Hindlimb muscle (tissue), 1 donor: Measurements from ENCODE around the gene DAAM2. TPM values are rescaled to one million over a fixed set of nuclear protein-coding genes. Genes with fewer than 3 reads are reported as not detected.

Experiments used
- DNase-seq: peaks from one replicate; pipeline ENCODE4 v3.0.0-alpha.2; 2013
- polyA plus RNA-seq: library from polyadenylated mRNA; unstranded; fragments of 120-200 nt; gene quantifications from one replicate; pipeline ENCODE4 v1.2.1, GENCODE V29; 2013; ENCODE audit not compliant: insufficient read length

The DAAM2 gene
- polyA plus RNA-seq, 1 donor: 43.2 TPM

DNA sequence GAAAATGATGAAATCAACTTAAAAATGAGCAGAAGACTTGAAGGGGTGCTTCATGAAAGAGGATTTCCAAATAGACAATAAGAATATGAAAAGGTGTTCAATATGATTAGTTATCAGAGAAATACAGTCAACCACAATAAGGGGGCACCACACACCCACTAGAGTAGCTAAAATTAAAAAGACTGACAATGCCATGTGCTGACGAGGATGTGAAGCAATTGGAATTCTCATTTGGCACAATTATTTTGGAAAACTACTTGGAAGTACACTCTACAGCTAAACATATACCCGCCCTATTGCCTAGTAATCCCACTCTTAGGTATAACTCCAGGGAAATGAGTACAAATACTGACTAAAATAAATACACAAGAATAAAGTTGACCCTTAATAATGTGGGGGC, 97.1 kb downstream of the DAAM2 start:
- DNase-seq: no peak

DNA sequence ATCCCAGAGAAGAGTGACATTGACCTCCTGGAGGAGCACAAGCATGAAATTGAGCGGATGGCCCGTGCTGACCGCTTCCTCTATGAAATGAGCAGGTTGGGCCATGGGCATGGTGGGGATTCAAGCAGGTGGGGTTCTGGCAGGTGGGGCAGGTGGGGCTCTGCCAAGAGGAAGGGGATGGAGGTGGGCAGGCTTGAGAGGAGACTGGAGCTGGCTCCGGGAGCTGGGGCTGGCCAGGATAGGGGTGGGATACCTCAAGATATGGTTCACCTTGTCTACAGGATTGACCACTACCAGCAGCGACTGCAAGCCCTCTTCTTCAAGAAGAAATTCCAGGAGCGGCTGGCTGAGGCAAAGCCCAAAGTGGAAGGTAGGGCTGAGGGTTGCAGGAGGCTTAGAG, 99.2 kb downstream of the DAAM2 start:
- no peak for DNase-seq

DNA sequence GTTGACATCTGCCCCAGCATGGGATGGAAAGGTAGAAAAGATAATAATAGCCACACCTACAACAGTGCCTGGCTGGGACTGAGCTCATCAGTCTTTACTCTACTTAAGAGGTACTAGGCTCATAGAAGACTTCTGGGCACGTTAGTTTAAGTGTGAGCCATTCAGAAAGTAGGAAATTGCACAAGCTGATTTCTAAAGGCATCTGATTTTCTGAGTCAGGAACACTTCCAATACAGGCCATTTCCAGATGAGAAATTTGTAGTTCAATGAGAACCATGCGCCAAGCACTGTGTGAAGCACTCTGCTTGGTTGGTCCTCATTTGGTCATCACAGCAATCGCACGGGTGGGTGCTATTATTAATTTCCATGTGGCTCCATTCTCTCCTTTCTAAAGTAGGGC, 99.8 kb downstream of the DAAM2 start:
- no peak for DNase-seq

DNA sequence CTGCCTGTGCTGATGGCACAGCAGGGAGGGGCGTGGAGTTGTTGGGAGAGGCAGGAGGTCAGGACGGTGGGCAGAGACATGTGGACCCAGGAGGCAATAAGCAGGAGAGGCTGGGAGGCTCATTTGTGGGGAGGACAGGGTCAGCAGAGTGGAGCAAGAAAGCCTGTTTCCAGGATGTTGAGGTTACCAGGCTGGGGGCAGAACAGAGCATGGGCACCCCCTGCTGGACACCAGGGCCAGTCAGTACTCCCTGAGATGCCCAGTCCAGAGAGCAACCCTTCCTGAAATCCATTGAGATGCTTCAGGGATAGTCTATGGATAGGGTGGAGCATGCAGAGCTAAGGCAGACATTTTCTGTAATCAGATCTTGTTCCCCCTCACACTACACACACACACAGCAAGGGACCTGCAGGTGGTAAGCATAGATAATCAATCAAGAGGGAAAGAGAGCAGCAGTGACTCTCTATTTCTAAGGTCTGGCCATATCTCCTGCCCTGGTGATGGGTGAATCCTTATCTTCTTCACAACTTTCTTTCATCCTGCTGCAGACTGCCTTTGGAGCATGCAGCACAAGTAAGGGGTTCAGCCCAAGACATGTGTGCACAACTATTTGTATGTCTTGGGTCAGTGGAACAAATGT, 100.4 kb downstream of the DAAM2 start:
- peak; percentile 59 for DNase-seq

DNA sequence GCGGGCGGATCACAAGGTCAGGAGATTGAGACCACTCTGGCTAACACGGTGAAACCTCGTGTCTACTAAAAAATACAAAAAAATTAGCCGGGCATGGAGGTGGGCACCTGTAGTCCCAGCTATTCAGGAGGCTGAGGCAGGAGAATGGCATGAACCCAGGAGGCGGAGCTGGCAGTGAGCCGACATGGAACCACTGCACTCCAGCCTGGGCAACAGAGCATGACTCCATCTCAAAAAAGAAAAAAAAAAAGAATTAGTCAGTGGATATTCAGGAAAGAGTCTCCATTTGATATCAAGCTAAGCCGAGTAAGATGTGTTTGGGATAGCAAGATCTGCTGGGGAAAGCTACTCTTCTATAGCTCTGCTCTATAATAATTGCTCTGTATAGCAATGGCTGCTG, 101.1 kb downstream of the DAAM2 start:
- no peak for DNase-seq

DNA sequence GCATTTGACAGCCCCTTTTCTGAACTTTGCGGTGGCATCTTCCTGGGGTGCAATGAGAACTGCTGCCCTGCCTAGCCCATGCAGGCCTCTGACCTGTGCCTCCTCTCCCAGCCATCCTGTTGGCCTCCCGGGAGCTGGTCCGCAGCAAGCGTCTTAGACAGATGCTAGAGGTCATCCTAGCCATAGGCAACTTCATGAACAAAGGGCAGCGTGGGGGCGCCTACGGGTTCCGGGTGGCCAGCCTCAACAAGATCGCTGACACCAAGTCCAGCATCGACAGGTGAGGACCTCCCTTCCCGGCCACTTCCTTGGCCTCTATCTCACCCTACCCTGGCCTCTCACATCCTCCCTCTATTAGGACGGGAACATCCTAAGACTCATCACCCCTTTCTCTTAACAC, 104.5 kb downstream of the DAAM2 start:
- no peak for DNase-seq

DNA sequence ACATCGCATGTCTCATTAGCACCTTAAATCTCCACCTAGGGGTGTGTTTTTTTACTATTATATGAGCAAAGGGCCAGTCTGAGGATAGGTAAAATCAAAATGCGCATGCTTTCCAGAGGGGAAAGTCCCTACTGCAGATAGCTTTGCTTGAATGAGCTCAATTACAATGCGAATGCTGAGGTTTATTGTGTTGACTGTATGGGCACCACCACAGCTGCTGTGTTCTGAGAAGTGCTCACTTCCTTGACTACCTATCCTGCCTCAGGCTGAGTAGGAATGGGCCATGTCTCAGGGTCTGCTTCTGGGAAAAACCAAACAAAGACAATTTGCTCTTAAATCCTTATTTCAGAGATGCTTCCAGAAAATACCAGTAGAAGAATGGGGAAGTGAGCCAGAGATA, 105.5 kb downstream of the DAAM2 start:
- no peak for DNase-seq

DNA sequence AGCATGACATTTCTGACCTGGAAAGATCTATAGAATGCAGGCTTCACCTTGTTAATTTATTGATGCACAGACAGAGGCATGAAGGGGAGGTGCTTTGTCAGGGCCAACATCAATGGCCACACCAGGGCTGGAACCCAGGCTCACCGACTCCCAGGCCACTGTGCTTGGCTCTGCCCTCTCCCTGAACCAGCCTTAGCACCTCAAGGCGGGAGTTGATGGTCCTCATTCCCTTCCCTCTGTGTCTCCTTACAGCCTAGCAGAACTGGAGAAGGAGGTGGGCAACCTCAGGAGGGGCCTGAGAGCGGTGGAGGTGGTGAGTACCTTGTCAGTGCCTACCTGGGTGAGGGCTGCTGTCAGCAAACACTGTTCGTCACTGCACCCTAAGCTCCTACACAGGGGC, 106.4 kb downstream of the DAAM2 start:
- no peak for DNase-seq

DNA sequence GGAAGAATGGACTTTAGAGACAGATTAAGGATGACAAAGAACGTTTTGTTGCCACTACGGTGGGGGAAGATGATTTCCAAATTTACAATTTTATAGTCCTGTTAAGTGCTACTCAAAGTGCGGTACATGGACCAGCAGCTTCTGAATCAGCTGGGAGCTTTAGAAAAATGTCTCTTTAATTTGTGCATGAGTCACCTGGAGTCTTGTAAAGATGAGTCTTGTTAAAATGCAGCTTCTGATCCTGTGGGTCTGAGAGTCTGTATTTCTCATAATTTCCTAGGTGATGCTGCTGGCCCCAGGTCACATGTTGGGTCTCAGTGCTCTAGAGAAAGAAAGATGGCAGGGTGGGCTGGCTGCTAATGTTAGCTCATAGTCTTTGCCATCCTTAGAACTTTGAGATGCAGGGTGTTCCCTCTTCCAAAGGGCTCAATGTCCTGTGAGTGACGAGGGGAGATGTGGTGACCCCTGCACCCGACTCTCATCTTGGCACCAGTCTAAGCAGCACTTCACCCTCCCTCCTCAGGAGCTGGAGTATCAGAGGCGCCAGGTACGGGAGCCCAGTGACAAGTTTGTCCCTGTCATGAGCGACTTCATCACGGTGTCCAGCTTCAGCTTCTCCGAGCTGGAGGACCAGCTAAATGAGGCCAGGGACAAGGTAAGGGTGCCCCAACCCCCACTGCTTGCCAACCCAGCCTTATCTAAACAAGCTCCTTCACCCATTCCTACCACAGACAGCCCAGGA, 107.5 kb downstream of the DAAM2 start:
- no peak for DNase-seq

DNA sequence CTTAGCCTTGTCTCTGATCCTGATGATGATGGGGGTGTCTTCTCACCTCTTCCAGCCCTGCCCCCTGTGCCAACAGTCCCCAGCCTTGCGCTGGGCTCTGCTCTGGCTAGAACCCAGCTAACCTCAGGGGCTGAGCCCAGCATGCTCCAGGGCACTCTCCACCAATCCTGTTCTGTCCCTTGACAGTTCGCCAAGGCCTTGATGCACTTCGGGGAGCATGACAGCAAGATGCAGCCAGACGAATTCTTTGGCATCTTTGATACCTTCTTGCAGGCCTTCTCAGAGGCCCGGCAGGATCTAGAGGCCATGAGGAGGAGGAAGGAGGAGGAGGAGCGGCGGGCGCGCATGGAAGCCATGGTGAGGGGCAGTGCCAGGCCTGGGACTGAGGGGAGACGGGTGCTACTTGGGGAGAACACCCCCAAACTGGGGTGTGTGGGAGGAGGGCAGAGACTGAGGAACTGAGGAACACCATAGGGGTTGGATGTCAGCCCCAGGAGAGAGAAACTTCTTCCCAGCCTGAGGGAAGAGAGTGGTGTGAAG, 109.0 kb downstream of the DAAM2 start:
- no peak for DNase-seq

DNA sequence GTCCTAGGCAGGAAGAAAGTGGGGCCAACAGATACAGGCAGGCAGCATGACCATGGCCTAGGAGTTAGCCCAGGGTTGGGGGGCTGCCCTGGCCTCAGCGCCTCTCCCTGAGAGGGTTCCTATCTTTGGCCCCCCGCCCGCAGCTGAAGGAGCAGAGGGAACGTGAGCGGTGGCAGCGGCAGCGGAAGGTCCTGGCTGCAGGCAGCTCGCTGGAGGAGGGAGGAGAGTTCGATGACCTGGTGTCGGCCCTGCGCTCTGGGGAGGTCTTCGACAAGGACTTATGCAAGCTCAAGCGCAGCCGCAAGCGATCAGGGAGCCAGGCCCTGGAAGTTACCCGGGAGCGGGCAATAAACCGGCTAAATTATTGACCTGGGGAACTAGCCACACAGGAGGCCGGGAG, 109.5 kb downstream of the DAAM2 start:
- no peak for DNase-seq

DNA sequence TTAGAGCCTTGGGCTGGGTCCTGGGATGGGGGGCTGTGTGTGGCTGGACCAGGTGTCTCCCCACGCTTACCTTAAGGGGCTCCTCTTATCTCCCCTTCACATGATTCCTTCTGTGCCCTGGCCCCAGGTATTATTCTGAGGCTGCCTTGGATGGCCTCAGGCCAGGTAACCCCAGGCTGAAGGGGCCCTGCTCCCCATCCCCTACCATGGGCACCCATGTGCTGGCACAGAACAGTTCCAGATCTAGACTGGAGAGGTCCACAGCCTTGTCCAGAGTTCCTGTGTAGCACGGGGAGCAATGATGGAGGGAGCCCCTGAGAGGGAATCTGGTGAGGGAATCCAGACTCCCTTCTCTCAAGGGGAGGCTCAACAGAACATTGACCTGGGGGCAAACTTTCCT, 110.0 kb downstream of the DAAM2 start:
- no peak for DNase-seq

DNA sequence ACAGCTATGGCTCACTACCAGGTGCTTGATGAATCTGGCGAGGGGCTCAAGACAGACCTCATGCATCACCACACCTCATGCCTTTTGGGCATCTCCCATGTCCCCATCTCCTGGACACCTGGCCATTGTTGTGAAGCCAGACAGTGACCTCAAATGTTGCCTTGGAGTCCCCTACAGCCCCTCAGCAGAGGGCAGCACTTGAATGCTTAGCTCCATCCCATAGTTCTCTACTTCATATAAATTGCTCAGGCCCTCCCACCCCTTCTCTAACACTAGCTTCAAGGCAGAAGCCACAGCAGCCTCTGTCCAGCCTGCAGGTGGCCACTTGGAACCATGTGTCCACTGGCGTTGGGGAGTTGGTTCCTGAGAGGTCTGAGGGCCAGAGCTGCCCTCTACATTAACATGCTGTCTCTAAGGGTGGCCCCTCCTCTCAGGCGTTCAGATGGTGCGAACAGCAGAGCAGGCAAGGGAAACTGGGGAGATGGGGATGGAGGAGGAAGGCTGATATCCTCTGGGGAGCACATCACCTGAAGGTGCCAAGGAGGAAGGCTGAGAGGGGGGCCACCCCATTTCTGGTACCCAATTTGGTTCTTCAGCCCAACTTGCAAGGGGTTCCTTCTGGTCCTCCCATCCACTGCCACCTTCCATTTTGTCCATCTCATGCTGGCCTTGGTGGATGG, 110.8 kb downstream of the DAAM2 start:
- DNase-seq: no peak

DNA sequence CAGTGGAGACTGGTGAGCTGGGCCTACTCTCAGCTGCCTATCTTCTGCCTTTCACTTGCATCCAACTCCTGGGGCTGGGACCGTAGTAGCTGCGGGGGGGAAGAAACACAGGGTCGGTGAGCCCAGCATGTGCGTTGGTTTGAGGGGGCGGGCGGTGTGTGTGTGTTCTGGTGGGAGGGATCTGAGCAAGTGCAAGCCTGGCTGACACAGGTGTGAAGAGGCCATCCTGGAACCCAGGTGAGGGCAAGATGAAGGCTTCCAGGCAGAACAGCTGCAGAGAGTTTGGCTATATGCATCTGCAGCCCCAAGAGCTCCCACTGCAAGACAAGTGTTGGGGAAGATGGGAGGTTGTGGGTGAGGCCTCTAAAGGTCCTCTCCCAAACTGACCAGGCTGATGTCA, 111.5 kb downstream of the DAAM2 start:
- no peak for DNase-seq

DNA sequence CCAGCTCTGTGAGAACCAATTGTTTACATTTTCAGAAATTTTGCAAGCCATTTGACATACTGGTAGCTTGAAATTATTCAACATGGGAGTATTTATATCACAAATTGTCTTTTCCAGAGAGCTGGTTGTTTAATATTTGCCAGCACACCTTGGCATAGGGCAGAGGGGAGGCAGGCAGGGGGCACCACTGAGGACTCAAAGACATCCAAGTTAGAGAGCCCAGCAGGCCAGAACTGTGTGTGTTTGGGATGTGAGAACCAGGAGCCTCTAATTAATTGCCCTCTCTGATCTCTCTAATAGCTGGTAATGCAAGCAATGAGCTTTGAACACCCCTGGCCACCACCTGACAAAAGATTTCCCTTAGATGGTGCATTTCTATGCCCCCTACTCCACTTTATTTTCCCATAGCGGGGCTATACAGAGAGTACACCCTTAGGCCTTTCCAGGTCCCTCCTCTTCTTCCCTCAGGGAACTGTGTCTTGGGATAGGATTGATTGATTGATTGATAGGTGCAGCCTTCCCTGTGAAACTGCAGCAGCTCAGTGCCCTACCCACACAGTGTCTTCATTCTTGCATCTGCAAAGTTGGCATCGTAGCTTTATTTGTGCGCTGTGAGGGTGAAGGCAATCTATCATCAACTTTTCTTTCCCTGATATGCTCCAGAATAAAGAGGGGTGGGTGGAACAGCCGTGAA, 112.9 kb downstream of the DAAM2 start:
- no peak for DNase-seq

DNA sequence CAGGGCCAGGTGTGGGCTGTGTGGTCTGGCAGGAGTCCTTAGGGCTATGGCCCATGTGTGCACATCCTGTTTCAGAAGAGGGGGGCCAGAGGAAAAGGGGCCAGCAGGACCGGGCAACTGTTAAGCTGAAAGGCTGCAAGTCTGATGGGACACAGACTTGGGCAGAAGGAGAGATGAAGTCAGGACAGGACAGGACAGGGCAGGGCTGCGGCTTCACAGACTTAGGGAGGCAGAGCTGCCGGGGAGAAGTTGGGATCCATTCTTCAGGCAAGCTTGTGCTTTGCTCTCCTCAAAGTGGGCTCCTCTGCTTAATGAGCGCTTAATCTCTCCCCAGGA, 113.4 kb downstream of the DAAM2 start:
- no peak for DNase-seq

DNA sequence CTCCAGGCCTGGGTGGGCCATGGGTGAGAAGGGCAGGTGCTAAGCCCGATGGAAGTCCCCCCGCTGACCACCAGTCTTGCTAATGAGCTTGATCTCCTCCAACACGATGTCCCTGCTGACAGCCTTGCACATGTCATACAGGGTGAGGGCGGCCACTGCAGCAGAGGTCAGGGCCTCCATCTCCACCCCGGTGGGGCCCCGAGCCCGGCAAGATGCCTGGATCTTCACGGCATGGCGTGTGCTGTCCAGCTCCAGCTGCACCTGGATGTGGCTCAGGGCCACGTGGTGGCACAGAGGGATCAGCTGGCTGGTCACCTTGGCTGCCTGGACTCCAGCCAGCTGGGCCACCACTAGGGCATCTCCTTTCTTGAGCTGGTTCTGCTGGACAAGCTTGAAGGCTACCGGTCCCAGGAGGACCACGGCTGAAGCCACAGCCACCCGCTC, 114.2 kb downstream of the DAAM2 start:
- no peak for DNase-seq

DNA sequence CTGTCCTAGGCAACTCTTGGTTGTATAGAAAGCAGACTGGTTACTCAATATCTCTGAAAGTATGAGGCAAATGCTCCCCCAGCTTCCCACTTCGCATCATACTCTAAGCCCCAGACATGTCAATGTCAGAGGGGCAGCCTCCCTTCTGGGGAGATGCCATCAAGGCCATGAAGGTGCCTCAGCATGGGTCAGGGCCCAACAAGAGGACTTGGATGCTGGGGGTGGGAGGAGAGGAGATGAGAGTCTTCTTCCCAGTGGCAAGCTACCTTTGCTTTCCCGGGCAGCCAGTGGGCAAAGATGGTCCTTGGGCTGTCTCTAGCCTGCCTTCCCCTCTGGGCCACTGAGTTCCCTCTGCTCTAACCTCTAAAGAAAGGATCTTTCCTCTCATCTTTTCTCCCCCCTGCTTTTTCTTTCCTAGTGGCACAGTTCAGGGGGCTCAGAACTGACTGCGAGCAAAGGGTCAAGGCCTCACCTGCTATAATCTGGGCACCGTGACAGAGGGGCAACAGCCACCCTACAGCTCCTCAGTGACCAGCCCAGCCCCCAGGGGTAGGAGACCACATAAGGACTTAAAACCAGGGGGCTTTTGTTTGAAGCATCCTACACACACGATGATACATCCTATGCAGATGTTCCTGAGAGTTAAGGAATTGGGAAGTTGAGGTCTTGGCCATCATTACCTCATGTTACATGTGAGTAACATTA, 115.8 kb downstream of the DAAM2 start:
- DNase-seq: no peak

DNA sequence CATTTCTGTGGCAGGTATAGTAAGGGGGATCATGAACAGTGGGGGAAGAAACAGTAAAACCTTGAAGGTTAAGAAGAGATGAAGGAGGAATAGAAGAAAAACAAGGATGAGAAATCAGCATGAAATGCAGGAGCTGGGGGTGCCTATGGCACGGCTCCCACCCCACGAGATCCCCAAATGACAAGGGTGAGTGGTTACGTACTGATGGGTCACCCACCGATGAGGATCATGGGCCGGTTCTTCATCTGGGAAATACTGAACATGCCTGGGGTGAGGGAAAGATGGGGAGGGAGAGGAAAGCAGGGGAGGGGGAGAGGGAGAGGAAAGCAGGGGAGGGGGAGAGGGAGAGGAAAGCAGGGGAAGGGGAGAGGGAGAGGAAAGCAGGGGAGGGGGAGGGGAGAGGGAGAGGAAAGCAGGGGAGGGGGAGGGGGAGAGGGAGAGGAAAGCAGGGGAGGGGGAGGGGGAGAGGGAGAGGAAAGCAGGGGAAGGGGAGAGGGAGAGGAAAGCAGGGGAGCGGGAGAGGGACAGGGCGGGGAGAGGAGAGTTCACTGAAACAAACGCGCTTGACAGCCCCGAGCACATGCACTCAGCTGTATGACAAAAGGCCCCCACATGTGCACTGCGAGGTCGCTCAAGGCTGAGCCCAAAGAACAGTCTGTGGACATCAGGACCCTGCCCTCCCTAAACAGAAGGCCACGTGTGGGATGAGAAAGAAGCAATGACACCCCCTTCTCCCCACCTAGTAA, 116.8 kb downstream of the DAAM2 start:
- no peak for DNase-seq

DNA sequence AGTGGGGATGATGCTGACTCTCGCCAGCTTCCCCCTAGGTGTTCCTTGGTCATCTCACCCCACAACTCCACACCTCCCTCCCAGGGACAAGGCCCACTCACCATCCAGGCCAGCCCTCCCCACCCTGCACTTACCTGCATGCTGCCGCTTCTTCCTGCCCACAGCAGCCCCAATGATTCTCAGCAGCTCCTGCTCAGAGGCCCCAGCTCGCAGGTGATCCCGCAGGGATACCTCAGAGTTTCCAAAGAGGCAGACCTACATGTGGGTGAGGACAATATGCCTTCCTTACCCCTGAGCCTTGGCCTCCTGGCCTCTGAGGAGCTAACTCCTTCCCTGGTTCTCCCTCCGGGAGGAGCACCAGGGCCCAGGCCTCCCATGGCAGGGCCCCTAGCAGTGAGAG, 117.5 kb downstream of the DAAM2 start:
- DNase-seq: no peak

DNA sequence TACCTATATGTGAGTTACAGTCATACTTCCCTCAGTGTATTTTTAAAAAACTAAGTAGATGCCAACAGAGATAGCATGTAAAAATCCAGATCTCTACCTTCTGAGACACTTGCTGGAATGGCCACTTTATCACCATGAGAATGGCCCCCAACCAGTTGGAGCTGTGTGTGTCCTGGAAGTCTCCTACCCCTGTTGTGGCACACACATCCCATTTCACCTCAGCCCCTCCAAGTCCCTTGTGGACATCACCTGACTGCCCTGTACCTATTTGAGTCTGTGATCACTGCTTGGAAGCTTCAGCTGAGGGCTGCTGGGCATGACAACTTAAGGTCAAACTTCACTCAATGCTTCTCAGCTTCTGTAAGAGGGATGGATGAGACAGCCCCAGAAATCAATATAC, 118.0 kb downstream of the DAAM2 start:
- no peak for DNase-seq

DNA sequence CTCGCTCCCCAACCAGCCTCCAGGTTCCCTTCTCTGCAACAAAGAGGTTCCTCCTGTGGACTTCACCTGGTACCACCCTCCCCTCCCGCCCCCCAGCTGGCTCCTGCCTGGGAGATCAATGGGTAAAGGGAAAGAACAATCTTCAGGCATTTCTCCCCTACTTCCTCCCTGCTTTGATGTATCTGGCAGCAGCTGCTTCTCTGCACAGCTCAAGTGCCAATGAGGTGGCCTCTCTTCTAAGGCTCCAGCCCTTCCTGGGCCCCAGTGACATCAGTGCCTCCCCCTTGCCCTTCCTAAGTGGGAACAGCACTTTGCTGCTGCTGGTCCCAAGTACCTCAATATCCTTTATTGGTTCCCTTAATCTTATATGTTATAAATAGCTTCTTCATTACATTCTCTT, 118.6 kb downstream of the DAAM2 start:
- DNase-seq: no peak
